GM19438 (cell line): Measurements from ENCODE around the gene GRID1.

ENCODE experiments used
- ATAC-seq: cut with Tn5 transposase; IDR thresholded peaks from one replicate; pipeline ENCODE4 v1.9.1; 2021; ENCODE audit warnings: low read depth; ENCODE audit not compliant: unreplicated experiment

GRID1 gene

DNA sequence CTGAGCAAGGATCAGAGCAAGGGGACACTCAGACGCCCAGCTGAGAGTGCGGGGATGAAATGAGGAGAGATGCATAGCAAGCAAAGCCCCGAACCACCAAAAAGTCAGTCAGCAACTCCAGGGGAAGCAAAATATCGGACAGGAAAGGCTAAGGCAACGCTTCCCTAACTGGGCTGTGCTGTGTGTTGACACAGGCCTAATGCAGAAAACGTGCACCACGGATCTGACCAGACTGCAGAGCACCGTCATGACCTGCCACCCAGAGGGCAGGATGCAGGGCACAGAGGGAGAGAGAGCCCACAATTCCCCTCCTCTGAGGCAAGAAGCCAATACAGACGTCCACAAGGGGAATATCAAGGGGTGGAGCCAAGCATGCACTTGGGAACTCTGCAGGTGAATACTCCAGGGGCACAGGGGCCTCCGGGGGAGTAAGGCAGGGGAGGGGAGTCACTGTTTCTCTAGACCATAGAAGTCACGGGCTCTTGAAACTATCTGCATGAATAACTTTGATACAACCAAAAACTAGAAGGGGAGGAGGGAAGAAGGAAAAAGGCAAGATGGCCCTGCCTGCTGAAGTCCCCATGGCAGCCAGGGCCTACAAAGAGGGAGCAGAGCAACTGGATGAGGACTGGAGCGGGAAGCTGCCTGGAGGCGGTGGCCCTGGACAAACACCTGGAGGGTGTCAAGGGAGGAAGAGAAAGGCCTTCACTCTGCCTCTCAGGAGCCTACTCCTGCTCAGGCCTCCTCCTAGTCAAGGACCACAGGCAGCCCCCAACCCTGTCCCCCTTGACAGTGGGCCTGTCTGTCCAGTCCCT is 26.2 kb downstream of the GRID1 start:
- ATAC-seq = no peak

DNA sequence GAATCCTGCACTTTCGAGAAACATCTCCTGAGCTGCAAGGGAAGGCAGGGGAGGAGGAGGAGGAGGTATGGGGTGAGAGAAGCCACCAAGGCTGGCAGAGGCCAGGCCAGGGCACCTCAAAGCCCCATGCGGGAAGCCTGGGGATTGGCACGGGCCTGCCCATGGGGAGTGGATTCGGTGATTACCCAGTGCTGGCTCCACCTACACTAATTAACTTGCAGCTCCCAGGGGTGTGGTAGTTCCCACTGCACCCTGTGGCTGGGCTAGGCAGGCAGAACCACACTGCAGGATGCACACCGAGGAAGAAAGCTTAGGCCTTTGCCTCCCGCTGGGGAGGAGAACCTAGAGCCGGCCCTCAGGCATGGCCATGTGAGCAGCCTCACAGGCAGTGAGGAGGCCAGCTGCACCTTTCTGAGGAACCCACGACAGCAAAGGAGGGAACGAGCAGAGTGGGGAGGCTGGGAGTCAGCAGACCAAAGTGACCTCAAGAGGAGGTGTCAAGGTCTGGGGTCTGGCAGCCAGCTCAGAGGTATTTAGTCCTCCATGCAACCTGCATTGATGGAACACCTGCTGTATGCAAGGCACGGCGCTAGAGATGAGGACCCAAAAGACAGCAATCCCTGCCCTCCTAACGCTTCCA is 27.2 kb downstream of the GRID1 start:
- no peak for ATAC-seq

DNA sequence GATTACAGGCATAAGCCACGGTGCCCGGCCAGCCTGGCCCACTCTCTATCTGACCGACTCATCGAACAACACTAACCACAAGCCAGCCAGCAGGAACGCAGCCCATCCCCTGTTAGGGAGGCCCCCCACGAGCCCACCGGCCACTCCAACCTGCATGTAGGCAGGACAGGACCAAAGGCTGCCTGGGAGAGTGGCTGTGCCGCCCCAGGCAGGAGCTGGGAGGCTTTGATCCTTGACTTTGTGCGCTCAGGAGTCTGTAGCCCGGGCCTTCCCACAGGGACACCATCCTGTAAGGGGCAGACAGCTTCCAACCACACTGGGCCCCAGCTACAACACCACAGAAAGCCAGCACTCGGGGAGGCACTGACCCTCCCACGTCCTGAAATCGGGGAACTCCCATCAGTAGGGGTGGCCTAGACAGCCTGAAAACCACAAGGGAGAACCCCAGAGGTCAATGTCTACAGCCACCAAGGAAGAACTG is 29.4 kb downstream of the GRID1 start:
- no peak for ATAC-seq

DNA sequence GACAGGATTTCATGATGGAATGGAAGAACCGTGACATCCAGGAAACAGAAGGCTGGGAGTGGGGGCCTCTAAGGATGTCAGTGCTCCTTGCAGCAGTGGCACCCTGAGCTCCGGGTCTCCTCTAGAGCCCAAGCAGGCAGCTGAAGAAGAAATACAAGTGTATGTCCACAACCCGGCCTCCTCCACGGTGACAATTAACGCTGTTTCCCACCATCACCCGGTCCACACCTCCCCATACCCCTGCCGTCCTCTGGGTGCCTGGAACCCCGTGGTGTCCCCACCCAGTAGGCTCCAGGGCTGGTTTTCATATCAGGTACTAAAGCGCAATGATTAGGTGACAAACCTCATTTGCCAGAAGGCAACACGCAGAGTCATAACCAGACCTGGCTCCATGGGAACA is 30.3 kb downstream of the GRID1 start:
- no peak for ATAC-seq

DNA sequence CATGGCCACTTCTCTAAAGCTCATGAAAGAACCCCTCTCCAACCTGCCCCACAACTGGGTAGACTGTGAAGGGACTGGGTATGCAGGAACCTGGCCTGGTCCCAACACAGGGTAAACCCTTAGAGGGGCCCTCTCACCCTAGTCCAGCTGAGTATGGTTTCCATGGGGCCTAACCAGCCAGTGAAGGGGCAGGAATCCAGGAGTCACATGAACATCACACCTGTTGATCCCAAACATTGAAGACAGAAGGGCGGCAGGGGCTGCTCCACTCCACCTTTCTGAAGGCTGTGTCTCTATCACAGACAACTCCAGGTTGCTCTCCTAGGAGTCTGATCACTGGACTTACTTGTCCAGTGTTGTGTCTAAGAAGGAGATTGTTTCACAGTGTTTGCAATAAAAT is 30.8 kb downstream of the GRID1 start:
- no peak for ATAC-seq

DNA sequence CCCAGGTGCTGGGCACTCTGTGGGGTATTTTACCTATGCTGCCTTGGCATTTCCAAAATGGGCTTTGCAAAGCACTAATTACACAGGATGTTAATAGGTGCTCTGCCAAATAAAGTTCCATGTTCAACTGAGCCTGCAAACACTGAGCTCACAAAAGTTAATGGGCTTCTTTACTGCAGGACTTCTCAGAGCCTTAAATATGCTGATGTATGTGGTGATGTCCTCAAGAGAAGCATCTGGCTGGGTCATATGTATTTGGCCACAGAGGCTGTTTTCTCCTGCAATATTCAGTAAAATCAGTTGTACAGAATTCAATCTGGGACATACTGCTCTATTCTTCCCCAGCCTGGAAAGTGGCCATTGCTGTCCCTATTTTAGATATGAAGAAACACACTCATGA is 31.3 kb downstream of the GRID1 start:
- ATAC-seq = no peak

DNA sequence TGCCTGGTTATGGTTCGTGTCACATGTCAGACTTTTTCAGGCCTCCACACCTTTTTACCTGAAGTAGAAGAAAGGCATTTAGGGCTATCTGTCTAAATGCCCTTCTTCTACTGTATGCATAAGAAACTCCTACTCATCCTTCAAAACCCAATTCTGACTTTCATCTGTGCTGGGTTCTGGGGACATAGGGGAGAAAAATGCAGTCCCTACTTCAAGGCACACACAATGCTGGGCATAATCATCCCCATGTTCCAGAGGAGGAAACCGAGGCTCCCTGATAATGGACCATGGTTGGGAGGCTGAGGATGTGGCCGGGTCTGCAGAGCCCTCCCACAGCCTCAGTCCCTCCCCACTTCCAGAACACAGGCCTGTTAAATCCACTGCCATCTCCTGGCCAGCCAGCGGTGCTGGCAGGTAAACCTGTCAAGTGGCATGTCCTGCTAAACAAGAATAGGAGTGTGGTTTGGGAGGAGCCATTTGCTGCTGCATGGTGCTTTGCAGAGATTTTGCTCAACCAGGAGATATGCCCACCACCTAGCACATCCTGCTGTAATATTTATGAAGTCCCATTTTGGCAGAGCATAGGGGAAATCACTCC is 32.0 kb downstream of the GRID1 start:
- no peak for ATAC-seq

DNA sequence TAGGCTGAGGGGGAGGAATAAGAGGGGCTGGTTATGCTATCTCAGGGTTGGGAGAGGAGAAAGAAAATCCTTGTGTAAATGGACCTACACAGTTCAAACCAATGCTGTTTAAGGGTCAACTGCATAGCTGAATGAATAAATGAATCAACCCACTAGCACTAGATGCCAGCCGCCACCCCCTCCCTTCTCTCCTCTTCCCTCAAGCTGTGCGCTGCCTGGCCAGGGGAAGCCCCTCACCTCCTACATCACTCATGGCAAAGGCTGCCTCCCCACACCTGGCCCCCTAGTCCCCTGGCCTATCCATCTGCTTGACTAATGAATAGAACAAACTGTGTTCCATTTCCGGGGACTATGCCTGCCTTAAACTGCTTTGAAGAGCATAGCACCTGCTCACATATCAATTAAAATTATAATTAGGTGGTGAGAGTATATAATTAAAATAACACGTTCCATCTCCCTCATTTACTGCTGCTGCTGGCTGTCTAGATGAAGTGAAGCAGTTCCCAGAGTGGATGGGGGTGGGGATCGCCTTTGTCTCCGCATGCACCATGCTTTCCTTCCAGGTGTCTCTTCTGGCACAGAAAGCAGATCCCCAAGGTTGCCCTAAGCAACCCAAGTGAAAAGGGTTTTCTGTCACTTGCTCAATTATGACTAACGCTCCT is 32.6 kb downstream of the GRID1 start:
- ATAC-seq = no peak

DNA sequence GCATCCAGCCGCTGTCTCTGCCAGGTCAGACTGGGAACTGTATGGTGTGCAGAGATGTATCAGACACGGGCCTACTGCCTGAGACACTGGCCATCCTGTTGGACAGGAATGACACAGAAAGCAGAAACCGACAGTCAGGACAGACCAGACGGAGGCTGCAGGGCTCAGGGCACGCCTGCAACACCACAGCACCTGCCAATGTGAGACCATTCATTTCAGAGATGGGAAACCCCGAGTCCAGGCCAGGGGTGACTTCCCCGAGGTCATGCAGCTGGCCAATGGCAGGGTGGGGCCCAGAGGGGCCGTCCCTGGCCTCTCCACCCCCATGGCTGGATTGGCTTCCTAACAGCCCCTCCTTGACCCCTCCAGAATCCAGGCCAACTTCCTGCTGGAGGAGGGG is 34.7 kb downstream of the GRID1 start:
- ATAC-seq = no peak

DNA sequence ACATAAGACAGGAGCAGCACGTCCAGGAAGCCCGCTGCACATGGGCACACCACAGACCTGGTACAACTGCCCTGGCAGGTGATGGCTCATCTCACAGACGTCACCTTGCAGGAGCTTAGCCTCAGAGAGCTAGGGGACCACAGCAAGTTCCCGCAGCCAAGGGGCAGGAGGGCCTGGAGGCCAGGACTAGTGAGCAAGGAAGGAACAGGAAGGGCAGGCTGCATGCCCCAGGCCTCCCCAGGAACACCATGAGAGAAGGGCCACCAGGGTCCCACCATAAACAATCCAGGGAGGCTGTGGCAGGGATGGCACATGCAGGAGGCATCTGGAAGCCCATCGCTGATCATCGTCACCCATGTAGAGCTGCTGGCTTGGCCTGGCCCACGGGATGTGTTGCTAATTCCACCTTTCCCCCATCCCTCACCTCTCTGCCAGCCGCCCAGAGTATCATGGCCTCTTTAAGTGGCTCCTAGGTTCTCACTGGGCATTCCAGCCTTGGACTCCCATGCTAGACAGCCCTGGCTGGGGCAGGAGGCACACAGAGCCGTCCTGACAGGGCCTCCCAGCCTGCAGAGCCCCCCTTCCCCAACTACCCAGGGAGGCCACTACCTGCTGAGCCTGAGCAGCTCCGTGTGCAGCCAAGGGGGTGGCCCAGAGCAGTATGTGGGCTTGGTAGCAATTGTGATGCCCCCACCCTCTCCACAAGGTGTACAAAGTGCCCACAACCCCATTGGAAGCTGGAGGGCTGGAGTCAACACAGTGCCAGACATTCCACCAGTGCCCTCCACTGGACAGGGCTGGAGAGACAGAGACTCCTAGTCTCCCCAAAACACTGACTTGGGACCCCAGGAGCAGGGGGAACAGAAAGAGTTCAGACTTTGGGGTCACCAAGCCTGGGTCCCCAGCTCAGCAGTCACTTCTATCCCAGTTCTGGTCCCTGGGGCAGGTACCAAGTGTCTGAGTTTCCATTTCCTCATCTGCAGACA is 35.5 kb downstream of the GRID1 start:
- no peak for ATAC-seq

DNA sequence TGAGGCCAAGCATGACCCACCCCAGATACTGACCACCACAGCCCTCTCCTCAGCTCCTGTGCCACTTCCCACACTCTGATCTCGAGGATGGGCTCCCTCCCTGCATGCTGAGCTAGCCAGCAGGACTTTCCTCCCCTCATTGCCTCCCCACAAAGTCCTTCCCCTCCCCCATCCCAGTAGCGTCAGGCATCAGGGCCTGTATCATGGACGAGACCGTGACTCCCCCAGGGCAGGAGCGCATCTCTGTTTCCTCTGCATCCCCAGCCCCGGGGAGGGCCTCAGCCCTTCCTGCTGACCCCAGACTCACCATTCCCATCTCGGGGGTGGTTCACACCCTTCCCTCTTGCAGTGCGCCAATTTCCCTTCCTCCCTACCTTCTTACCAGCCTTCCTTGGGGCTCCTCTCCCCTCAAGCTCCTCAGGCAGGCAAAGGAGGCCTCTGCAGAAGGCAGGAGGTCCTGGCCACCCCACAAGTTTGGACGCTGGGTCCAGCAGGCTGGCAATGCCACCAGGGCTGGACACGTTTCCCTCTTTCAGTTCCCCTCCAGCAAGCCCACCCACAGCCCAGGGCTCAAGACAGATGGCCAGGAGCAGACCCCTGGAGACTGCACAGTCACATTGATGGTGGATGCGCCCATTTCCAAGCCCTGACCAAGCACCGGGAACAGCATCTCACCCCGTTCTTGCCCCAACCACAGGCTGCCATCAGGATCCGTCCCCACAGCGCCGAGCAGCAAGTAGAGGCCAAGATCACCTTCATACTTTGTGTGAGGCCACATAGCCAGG is 36.5 kb downstream of the GRID1 start:
- ATAC-seq = no peak

DNA sequence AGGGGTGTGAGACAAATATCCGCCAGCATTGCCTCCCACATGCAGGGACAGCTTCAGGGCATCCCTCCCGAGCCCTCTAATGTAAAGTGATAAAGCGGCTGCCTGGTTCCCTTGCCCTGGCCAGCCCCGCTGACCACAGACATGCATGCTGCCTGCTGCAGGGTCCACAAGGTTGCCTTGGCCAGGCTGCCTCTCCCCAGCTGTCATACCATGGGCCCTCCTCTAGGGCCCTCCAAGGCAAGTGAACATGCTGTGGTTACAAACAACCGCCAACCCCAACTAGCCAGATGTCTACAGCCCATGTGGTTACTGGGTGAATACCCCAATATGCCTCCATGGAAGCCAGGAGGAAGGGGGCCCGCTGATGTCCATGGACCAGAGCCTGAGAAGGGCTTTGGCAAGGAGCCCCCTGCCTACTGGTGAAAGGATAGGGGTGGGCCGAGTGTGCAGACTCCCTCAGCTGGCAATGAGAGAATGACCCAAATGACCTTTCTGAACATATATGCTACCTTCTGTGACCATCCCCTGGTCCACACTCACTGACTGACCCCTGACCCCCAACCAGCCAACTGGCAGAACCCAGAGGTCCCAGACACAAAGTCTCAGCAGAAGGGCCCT is 37.4 kb downstream of the GRID1 start:
- ATAC-seq = no peak

DNA sequence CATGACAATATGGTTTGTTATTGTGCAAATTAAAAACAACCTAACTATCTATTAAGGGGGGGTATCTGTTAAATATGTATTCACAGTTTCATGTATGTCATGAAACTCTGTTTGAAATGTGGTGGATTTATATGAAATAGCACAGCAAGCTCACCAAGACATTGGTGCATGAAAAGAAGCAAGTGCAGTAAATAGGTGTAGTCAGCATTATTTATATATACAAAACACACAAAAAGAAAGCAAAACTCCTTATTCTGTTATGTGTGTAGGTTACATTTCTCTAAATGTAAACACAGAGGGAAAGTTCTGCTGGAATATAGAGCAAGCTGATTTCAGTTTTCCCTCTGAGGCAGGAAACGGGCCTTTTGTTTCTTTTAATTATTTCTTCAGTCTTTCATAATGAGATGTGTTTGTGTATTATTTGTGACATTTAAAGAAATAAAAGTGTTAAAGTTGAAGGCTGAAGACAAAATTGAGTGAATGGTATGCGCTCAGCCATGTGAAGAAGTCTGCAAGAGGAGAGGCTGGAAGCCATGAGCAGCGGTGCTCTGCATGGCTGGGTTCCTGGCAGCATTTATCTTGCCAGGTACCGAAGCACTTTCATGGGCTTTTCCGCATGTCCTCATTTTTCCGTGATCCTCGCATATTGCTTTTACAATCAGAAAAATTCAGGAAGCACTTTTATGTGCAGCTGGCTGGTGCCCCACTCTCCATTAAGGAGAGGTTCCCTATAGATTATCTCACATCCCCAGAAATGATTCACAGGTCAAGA is 38.5 kb downstream of the GRID1 start:
- ATAC-seq = no peak

DNA sequence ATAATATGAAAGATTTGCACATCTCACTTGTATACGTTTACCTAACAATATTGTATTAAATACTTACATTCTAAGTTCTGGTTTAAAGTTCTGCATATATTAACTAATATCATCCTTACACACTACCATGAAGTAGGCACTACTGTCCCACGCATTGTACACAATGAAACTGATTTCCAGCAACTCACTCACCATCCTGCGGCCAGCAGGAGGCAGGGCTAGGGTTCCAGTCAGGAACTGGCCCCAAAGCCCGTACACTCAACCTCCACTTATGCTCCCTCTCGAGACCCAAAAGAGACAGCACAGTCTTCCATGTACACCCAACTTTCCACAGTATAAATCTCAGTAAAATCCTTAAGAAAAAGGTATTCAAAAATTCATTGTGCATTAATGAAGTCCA is 41.4 kb downstream of the GRID1 start:
- no peak for ATAC-seq

DNA sequence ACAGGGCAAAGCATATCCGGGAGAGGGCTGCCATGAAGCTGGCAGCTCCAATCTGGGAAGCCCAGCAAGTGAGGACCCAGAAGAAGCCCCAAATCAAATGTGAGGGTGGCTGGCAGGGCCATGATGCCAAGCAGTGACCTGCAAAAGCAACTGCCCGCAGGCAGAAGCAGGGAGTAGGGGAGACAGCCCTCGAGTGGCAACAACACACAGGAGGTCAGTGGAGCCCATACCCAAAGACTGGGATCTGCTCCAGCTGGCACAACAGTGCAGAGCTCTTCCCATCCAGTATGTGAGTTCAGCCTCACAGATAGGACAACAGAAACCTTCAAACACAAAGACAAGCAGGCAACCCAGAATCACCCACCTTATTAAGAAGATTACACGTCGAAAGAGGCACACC is 45.0 kb downstream of the GRID1 start:
- no peak for ATAC-seq

DNA sequence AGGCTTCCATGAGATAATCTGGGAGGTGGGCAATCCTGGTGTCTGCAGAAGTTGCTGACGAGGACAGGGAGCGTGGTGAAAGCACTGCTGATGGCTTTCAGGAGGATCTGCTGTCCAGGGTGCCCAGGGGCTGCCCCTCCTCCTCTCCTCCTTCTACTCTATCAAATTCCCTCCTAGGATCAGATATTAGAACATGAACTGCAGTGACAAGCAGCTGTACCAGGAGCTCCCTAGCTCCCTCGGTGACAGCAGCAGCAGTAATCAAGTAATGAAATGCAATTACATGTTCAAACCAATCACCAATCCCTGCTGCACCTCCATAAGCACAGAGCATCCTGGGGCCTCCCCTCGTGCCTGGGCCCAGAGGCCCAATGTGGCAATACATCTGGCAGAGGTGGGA is 46.9 kb downstream of the GRID1 start:
- no peak for ATAC-seq

DNA sequence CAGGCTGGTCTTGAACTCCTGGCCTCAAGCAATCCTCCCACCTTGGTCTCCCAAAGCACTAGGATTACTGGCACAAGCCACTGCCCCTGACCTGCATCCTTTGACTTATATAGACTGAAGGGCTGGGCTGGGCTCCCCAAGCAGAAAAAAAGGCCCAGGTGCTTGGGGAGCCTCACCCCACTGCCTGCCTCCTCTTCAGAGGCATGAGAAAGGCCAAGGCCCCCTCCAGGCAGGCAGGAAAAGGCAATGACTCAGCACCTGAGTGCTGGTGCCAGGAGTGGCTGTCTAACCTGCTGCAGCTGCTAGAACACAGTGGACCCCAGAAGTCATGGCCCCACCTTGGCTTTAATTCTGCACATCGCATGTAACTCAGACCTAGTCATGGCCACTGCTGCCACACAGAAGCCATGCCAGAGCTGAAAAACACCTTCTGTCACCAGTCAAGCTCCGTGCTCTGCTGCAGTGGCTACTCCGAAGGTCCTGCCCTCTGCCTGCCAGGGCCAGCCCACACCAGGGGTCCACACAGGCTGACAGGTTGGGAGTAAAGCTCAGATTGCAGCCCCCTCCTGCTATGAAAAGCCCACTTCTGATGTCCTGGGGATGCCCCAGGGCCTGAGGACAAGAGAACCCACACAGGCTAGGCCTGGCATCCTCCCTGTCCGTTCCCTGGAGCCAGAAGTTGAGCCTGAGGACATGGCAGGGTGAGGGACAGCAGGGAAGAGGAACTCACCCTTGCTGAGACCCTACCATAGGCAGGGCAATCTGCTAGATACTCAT is 48.5 kb downstream of the GRID1 start:
- no peak for ATAC-seq
